Measurements from ENCODE around the gene STAT4.

The STAT4 gene

DNA sequence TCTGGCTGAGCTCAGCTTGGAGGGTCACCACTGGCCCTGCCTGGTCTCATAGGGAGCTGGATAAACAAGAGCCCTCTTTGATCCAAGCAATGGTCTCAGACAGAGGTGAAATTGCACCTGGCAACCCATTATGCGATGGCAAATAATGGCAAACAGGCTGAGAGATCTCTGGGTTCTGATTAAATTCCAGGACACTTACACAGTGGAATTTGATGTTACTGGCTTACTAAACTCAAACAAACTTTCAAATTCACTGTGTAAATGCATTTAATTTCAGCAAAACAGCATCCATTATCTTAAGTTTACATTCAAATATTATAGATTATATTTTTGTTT lies 19.5 kb upstream of the STAT4 start:
- H2BK120ac ChIP-seq (ENCODE audit: insufficient read depth, low read length, poor library complexity) = no peak overlapping the region
- no peak overlapping the region for H2BK5ac ChIP-seq (ENCODE audit: low read depth, low read length, poor library complexity)

GRCh38 chr2:191169456-191170300 lies 18.9 kb upstream of the STAT4 start:
- Histone ChIP-seq H2BK120ac (ENCODE audit: insufficient read depth, low read length, poor library complexity) (no peak overlapping the region), H3K79me2 (ENCODE audit: control insufficient read depth, insufficient read depth, low read length, poor library complexity) (no peaks in the 10 kb centered on the region), H3K4ac (ENCODE audit: low read depth, low read length) (no peak overlapping the region), H3K23ac (ENCODE audit: low read length) (no peak overlapping the region), H3K4me2 (ENCODE audit: low read length) (no peak overlapping the region), H3K9me3 (ENCODE audit: insufficient read depth, low read depth, low read length) (no peaks in the 10 kb centered on the region), H3K27me3 (ENCODE audit: insufficient read depth, low read length) (no peaks in the 10 kb centered on the region), H3K79me1 (ENCODE audit: low read length) (no peaks in the 10 kb centered on the region), H3K27ac (ENCODE audit: low read depth, low read length) (no peak overlapping the region), H2AFZ (ENCODE audit: insufficient read depth, low read length, poor library complexity) (no peak overlapping the region), H3K18ac (ENCODE audit: low read length) (no peak overlapping the region), H3K14ac (ENCODE audit: low read length) (no peak overlapping the region), H3K36me3 (ENCODE audit: control insufficient read depth in 1 of 2, insufficient read depth in 2 of 2, low read length in 2 of 2) (no peaks in the 10 kb centered on the region), H3K9ac (ENCODE audit: low read length) (no peak overlapping the region), H2BK5ac (ENCODE audit: low read depth, low read length, poor library complexity) (no peak overlapping the region), H4K12ac (ENCODE audit: low read depth, low read length) (no peak overlapping the region), H3K4me3 (ENCODE audit: low read depth, low read length) (no peak overlapping the region), H4K91ac (ENCODE audit: low read depth, low read length) (no peak overlapping the region), H2BK12ac (ENCODE audit: low read length) (no peak overlapping the region), H2AK5ac (ENCODE audit: low read length) (no peak overlapping the region), H3K4me1 (ENCODE audit: control insufficient read depth in 1 of 2, insufficient read depth in 2 of 2, low read length in 2 of 2) (no peaks in the 10 kb centered on the region), H4K8ac (ENCODE audit: low read depth, low read length) (no peak overlapping the region)
- no CpG with 5 or more reads among the region's 5 CpGs for WGBS (ENCODE audit: extremely low coverage, insufficient coverage, insufficient read length)
- no peak for DNase-seq

More for the DNA sequence above, 19.5 kb upstream of the STAT4 start:
- Histone ChIP-seq H4K8ac (ENCODE audit: low read depth, low read length) (no peak overlapping the region), H3K9ac (ENCODE audit: low read length) (no peak overlapping the region), H3K79me2 (ENCODE audit: control insufficient read depth, insufficient read depth, low read length, poor library complexity) (no peaks in the 10 kb centered on the region), H3K4ac (ENCODE audit: low read depth, low read length) (no peak overlapping the region), H3K4me2 (ENCODE audit: low read length) (no peak overlapping the region), H3K36me3 (ENCODE audit: control insufficient read depth in 1 of 2, insufficient read depth in 2 of 2, low read length in 2 of 2) (no peaks in the 10 kb centered on the region), H2BK12ac (ENCODE audit: low read length) (no peak overlapping the region), H3K4me3 (ENCODE audit: low read depth, low read length) (no peak overlapping the region), H4K12ac (ENCODE audit: low read depth, low read length) (no peak overlapping the region), H3K27me3 (ENCODE audit: insufficient read depth, low read length) (no peaks in the 10 kb centered on the region), H3K14ac (ENCODE audit: low read length) (no peak overlapping the region), H2AK5ac (ENCODE audit: low read length) (no peak overlapping the region), H3K79me1 (ENCODE audit: low read length) (no peaks in the 10 kb centered on the region), H2AFZ (ENCODE audit: insufficient read depth, low read length, poor library complexity) (no peak overlapping the region), H4K91ac (ENCODE audit: low read depth, low read length) (no peak overlapping the region), H3K23ac (ENCODE audit: low read length) (no peak overlapping the region), H3K4me1 (ENCODE audit: control insufficient read depth in 1 of 2, insufficient read depth in 2 of 2, low read length in 2 of 2) (no peaks in the 10 kb centered on the region), H3K9me3 (ENCODE audit: insufficient read depth, low read depth, low read length) (no peaks in the 10 kb centered on the region), H3K27ac (ENCODE audit: low read depth, low read length) (no peak overlapping the region), H3K18ac (ENCODE audit: low read length) (no peak overlapping the region)
- no CpG with 5 or more reads among the region's 1 CpG for WGBS (ENCODE audit: extremely low coverage, insufficient coverage, insufficient read length)
- peak in 1 of 2 donors; percentile 61 for DNase-seq

GRCh38 chr2:191167766-191168165 lies 17.0 kb upstream of the STAT4 start:
- WGBS (ENCODE audit: extremely low coverage, insufficient coverage, insufficient read length) = no CpG with 5 or more reads among the region's 2 CpGs
- Histone ChIP-seq H3K14ac (ENCODE audit: low read length) (no peak overlapping the region), H4K12ac (ENCODE audit: low read depth, low read length) (no peak overlapping the region), H3K23ac (ENCODE audit: low read length) (no peak overlapping the region), H3K4ac (ENCODE audit: low read depth, low read length) (no peak overlapping the region), H3K9ac (ENCODE audit: low read length) (no peak overlapping the region), H3K27me3 (ENCODE audit: insufficient read depth, low read length) (no peaks in the 10 kb centered on the region), H3K4me3 (ENCODE audit: low read depth, low read length) (no peak overlapping the region), H2BK120ac (ENCODE audit: insufficient read depth, low read length, poor library complexity) (no peak overlapping the region), H3K4me2 (ENCODE audit: low read length) (no peak overlapping the region), H3K9me3 (ENCODE audit: insufficient read depth, low read depth, low read length) (no peaks in the 10 kb centered on the region), H2BK5ac (ENCODE audit: low read depth, low read length, poor library complexity) (no peak overlapping the region), H3K36me3 (ENCODE audit: control insufficient read depth in 1 of 2, insufficient read depth in 2 of 2, low read length in 2 of 2) (no peaks in the 10 kb centered on the region), H3K79me2 (ENCODE audit: control insufficient read depth, insufficient read depth, low read length, poor library complexity) (no peaks in the 10 kb centered on the region), H3K4me1 (ENCODE audit: control insufficient read depth in 1 of 2, insufficient read depth in 2 of 2, low read length in 2 of 2) (no peaks in the 10 kb centered on the region), H2BK12ac (ENCODE audit: low read length) (no peak overlapping the region), H3K18ac (ENCODE audit: low read length) (no peak overlapping the region), H3K79me1 (ENCODE audit: low read length) (no peaks in the 10 kb centered on the region), H2AFZ (ENCODE audit: insufficient read depth, low read length, poor library complexity) (no peak overlapping the region), H2AK5ac (ENCODE audit: low read length) (no peak overlapping the region), H4K8ac (ENCODE audit: low read depth, low read length) (no peak overlapping the region), H3K27ac (ENCODE audit: low read depth, low read length) (no peak overlapping the region), H4K91ac (ENCODE audit: low read depth, low read length) (no peak overlapping the region)
- DNase-seq = no peak

- Histone ChIP-seq H3K27me3 (ENCODE audit: insufficient read depth, low read length) (no peaks in the 10 kb centered on the region), H3K18ac (ENCODE audit: low read length) (no peak overlapping the region), H4K8ac (ENCODE audit: low read depth, low read length) (no peak overlapping the region), H2BK12ac (ENCODE audit: low read length) (no peak overlapping the region), H3K9me3 (ENCODE audit: insufficient read depth, low read depth, low read length) (no peaks in the 10 kb centered on the region), H3K79me2 (ENCODE audit: control insufficient read depth, insufficient read depth, low read length, poor library complexity) (no peaks in the 10 kb centered on the region), H3K4me2 (ENCODE audit: low read length) (no peak overlapping the region), H2AK5ac (ENCODE audit: low read length) (no peak overlapping the region), H3K14ac (ENCODE audit: low read length) (no peak overlapping the region), H3K4me3 (ENCODE audit: low read depth, low read length) (no peak overlapping the region), H3K9ac (ENCODE audit: low read length) (peak overlapping the region; percentile 10), H3K79me1 (ENCODE audit: low read length) (no peaks in the 10 kb centered on the region), H2AFZ (ENCODE audit: insufficient read depth, low read length, poor library complexity) (no peak overlapping the region), H3K27ac (ENCODE audit: low read depth, low read length) (no peak overlapping the region), H4K12ac (ENCODE audit: low read depth, low read length) (no peak overlapping the region), H2BK120ac (ENCODE audit: insufficient read depth, low read length, poor library complexity) (no peak overlapping the region), H3K36me3 (ENCODE audit: control insufficient read depth in 1 of 2, insufficient read depth in 2 of 2, low read length in 2 of 2) (no peaks in the 10 kb centered on the region), H3K4ac (ENCODE audit: low read depth, low read length) (no peak overlapping the region), H3K23ac (ENCODE audit: low read length) (no peak overlapping the region), H4K91ac (ENCODE audit: low read depth, low read length) (no peak overlapping the region), H2BK5ac (ENCODE audit: low read depth, low read length, poor library complexity) (no peak overlapping the region), H3K4me1 (ENCODE audit: control insufficient read depth in 1 of 2, insufficient read depth in 2 of 2, low read length in 2 of 2) (no peaks in the 10 kb centered on the region)
- no peak for DNase-seq
- WGBS (ENCODE audit: extremely low coverage, insufficient coverage, insufficient read length) = no CpG with 5 or more reads among the region's 4 CpGs
These were observed 16.1 kb upstream of the STAT4 start for GRCh38 chr2:191166756-191167445.

All from trophoblast cell (in vitro differentiated cells and primary cell).